GM12892 (cell line): Measurements from ENCODE around the gene IMMP2L.
A peak's percentile ranks its signal among the peaks of the same experiment; 100 is the strongest.

Experiments
- DNase-seq: peaks from one replicate; pipeline ENCODE4 v3.0.0; 2011; ENCODE audit not compliant: insufficient read length
- FAIRE-seq: peaks from 2 replicates; lab custom pipeline; 2011; peaks lifted over from hg19 to GRCh38; lab: Jason Lieb, UNC
- POLR2A ChIP-seq: IDR thresholded peaks from 2 replicates; pipeline ENCODE4 v1.6.1; 2011; ENCODE audit warnings: low read depth, low read length, control low read depth
- POLR2AphosphoS5 ChIP-seq: IDR thresholded peaks from 2 replicates; pipeline ENCODE4 v1.6.1; 2011; ENCODE audit warnings: low read depth, low read length, control low read depth
- TAF1 ChIP-seq: IDR thresholded peaks from 2 replicates; pipeline ENCODE4 v1.6.1; 2011; ENCODE audit warnings: low read depth, mild to moderate bottlenecking, control low read depth, low read length, borderline replicate concordance

Gene IMMP2L

DNA sequence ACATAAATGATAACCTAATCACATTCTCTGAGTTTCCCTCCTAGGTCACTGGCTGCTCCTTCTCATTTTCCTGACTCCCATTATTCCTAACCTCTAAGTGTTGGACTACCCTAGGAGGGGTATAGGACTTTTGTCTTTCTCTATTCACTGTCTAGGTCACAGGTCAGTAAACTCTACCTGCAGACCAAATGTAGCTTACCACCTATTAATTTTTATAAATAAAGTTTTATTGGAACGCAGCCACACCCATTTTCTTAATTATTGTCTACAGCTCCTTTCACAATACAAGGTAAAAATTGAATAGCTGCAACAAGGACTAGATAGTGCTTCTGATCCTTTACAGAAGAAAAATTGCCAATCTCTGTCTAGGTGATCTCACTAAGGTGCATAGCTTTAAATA is 156.7 kb downstream of the IMMP2L start:
- no peak for DNase-seq
- no peak for FAIRE-seq
- no peak for TF ChIP-seq TAF1
- no peak for TF ChIP-seq POLR2A
- no peak for TF ChIP-seq POLR2AphosphoS5

- FAIRE-seq (no peak), DNase-seq (no peak)
- TF ChIP-seq POLR2A (no peak), TAF1 (no peak), POLR2AphosphoS5 (no peak)
Observed at GRCh38 chr7:111401516-111401915, 160.8 kb downstream of the IMMP2L start.

DNA sequence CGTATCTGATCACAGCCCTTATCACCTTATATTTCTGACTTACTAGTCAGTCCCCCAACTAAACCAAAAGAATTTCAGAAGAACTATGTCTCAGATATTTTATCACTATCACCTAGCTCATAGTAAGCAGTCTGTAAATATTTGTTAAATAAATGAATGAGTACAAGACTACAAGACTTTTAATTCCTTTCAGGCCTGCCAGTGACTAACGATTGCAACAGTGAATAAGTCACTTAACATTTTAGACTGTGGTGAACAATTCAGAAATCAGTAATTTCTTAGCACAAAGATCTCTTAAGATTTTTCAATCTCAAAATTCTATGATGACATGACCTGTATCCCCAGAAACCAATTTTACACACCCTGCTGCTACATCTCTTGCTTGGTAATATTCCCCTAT is 162.2 kb downstream of the IMMP2L start:
- TF ChIP-seq POLR2AphosphoS5 = no peak
- no peak for TF ChIP-seq POLR2A
- no peak for TF ChIP-seq TAF1

GRCh38 chr7:111394891-111395290 is 167.4 kb downstream of the IMMP2L start:
- DNase-seq = no peak
- TF ChIP-seq POLR2AphosphoS5 (no peak), TAF1 (no peak), POLR2A (no peak)
- FAIRE-seq = no peak

More for the DNA sequence above, 162.2 kb downstream of the IMMP2L start:
- no peak for DNase-seq
- no peak for FAIRE-seq

DNA sequence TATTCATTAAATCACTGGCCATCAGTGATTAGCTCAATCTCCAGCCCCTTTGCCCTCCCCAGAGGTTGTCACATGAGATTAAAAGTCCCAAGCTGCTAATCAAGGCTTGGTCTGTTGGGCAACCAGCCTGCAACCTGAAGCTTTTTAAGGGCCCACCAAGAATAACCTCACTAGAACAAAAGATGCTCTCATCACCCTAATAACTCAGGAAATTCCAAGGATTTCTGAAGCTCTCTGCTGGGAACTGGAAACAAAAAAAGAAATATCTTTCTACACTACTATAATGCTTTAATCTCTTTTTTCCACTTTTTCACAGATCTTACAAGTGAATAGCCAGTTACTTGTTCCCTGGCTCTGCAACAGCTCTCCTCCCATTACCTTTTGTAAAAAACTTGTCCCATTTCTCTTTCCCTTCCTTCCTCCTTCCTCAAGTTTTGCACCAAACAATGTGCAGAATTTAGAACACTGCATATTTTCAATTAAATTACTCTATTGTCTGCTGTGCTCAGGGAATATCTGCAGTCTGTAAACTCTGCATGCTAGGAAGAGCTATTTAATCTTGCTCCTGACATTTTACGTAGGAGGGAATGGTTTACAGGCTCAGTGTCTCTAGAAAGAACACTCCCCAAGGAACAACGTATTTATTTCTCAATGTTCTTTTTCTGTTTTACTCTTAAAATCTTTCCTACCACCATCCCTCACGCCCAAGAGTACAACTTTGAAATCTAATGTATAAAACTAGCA is 169.1 kb downstream of the IMMP2L start:
- FAIRE-seq = no peak
- TF ChIP-seq POLR2AphosphoS5 (no peak), POLR2A (no peak), TAF1 (no peak)
- no peak for DNase-seq

DNA sequence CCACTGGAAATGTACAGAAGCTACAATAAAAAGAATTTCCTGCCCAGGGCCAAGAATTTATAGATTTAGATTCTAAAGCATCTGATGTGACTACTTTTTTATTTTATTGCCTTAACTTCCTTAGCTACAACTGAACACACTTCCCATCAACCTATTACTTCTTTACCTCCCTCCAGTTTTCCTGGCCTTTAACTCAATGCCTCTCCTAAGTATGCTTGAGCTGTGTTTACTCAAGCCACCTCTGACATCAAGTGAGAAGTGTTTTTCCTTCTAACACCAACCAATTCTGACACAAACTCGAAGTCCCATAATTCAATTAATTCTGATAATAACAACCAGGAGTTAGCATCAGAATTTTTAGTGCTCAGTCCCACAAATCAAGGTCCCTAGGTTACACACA is 170.0 kb downstream of the IMMP2L start:
- DNase-seq = no peak
- no peak for FAIRE-seq
- TF ChIP-seq TAF1 (no peak), POLR2AphosphoS5 (no peak), POLR2A (no peak)

GRCh38 chr7:111390000-111390399 is 172.3 kb downstream of the IMMP2L start:
- no peak for FAIRE-seq
- no peak for DNase-seq
- TF ChIP-seq POLR2A = no peak
- TF ChIP-seq TAF1 = no peak
- no peak for TF ChIP-seq POLR2AphosphoS5

- no peak for DNase-seq
- TF ChIP-seq POLR2AphosphoS5 (no peak), TAF1 (no peak), POLR2A (no peak)
- peak; percentile 14 for FAIRE-seq
Observed at GRCh38 chr7:111388912-111389311, 173.4 kb downstream of the IMMP2L start.

DNA sequence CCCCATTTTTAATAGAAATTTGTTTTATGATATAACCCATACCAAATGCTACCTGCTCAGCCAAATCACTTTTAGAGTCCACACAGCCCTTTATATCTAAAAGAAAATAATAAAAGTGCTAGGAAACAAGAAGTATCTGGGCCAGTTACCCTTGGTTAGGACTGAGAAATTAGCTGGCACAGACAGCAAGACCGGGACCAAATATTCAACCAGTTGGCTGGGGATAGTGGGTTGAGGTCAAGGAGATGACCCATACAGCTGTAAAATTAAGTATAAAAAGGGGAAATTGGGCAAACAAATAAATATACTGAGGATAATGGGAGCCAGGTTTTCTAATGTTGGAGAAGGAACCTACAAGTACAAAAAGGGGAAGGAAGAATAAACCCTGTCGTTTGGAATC is 174.3 kb downstream of the IMMP2L start:
- FAIRE-seq (no peak), DNase-seq (no peak)
- no peak for TF ChIP-seq TAF1
- no peak for TF ChIP-seq POLR2A
- TF ChIP-seq POLR2AphosphoS5 = no peak

DNA sequence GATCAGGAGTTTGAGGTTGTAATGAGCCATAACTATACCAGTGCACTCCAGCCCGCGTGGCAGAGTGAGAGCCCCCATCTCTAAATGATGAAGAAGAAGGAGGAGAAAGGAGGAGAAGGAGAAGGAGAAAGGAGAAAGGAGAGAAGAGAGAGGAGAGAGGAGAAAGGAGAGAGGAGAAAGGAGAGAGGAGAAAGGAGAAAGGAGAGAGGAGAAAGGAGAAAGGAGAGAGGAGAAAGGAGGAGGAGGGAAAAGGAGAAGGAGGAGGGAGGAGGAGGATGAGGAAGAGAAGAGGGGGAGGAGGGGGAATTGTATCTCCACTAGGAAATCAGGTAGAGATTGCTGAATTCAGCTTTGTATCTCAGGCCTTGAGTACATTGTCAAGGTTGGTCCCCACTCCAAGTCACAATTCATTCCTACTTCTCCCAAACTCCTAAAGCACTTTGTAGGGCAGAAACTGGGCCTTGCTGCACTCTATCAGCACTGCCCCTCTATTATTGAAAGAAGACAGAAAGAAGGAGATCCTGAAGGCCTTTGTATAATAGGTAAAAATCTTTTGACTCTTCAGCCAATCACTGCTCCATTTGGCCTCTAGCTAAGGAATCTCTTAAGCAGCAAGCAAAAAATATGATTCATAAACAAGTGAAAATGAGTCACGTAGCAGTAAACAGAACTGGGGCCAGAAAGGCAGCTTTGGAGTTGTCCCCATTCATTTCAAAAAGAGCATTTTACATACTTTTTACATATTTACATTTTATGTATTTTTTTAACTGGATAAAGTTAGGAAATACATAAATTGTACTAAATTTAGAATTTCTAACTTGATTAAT is 178.0 kb downstream of the IMMP2L start:
- DNase-seq (no peak), FAIRE-seq (no peak)
- TF ChIP-seq POLR2A = no peak
- no peak for TF ChIP-seq TAF1
- TF ChIP-seq POLR2AphosphoS5 = no peak

DNA sequence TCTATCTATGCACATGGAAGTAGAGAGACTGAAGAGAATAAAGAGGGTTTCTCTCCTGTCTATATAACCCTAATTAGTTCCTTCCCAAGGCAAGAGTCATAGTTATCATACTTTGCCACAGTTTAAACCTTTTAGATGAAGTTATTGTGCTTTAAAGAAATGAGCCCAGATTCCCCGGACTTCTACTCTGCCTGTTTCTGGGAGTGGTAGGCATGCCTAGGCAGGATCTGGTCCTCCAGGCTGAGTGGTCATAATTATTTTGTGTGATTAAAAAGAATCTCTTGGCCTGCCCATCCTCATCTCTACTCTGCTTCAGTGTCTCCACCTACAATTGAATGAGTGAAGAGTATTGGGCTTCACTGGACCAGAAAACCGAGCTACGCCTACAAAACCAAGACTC is 179.2 kb downstream of the IMMP2L start:
- no peak for FAIRE-seq
- DNase-seq = no peak
- TF ChIP-seq POLR2AphosphoS5 (no peak), POLR2A (no peak), TAF1 (no peak)

- no peak for FAIRE-seq
- TF ChIP-seq TAF1 (no peak), POLR2A (no peak), POLR2AphosphoS5 (no peak)
- DNase-seq = no peak
Observed at GRCh38 chr7:111381590-111381989, 180.7 kb downstream of the IMMP2L start.

- FAIRE-seq (no peak), DNase-seq (no peak)
- no peak for TF ChIP-seq POLR2A
- no peak for TF ChIP-seq POLR2AphosphoS5
- TF ChIP-seq TAF1 = no peak
Observed at GRCh38 chr7:111380945-111381344, 181.3 kb downstream of the IMMP2L start.
